ENCODE data around the gene DOCK9. TPM values are rescaled to one million over a fixed set of nuclear protein-coding genes. Genes with fewer than 3 reads are reported as not detected.

The DOCK9 gene
- polyA plus RNA-seq, 1 of the 3 experiments (the other 2 are of a cell fraction): 16.6 TPM

DNA sequence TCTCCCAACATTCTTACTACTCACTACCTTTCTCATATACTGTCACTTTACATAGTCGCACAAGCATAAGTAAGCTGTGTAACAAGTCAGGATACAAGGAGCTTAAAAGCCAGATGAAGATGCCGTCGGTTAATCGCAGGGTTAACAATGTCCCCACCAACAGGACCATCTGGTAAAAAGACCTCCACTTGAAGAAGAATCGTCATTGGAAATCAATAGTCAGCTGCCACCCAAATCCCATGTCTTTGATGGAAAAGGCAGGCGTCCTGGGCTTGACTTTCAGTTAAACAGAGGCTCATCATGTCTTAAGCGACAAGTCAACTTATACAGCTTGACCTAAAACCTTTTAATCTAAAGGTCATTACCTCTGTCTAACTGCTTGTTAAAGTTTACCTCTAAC lies 27.2 kb downstream of the DOCK9 start:
- Histone ChIP-seq H3K9me2 (no peaks in the 10 kb centered on the region), H3K9ac (no peak overlapping the region), H3K27ac (ENCODE audit: low read depth in 2 of 2, low read length in 1 of 2) (no peak overlapping the region), H3K36me3 (replicated peaks in 1 of 2; ENCODE audit: control insufficient read depth in 1 of 2, insufficient read depth in 2 of 2, low read length in 1 of 2) (no peaks in the 10 kb centered on the region), H3K27me3 (ENCODE audit: insufficient read depth) (no peaks in the 10 kb centered on the region), H3K9me3 (no peaks in the 10 kb centered on the region), H3K4me2 (no peak overlapping the region), H3F3A (replicated peaks; ENCODE audit: insufficient read depth) (no peaks in the 10 kb centered on the region), H2AFZ (ENCODE audit: low read depth) (no peak overlapping the region), H3K79me2 (ENCODE audit: insufficient read depth) (no peaks in the 10 kb centered on the region), H4K20me1 (ENCODE audit: insufficient read depth) (no peaks in the 10 kb centered on the region), H3K4me1 (ENCODE audit: control insufficient read depth in 1 of 2, insufficient read depth in 2 of 2, low read depth in 1 of 2, low read length in 1 of 2) (no peaks in the 10 kb centered on the region; a peak in 2 of 4 replicates), H3K4me3 (ENCODE audit: low read depth in 2 of 2, low read length in 1 of 2) (no peak overlapping the region)
- ChIA-PET POLR2A (no interaction called here), CTCF (no interaction called here)
- TF ChIP-seq, protein P1, sequence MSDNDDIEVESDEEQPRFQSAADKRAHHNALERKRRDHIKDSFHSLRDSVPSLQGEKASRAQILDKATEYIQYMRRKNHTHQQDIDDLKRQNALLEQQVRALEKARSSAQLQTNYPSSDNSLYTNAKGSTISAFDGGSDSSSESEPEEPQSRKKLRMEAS (IDR thresholded peaks at IDR 0.05; ENCODE audit: low read depth): no peak
- TF ChIP-seq FOSL2 (IDR thresholded peaks at IDR 0.05; ENCODE audit: borderline replicate concordance, low read depth): no peak
- no peak for TF ChIP-seq RCOR1 (IDR thresholded peaks at IDR 0.05; ENCODE audit: low read length)
- no peak for TF ChIP-seq FOXM1 (IDR thresholded peaks at IDR 0.05; ENCODE audit: low read depth)
- no peak for TF ChIP-seq MEF2A (IDR thresholded peaks at IDR 0.05; ENCODE audit: borderline replicate concordance, low read depth)
- TF ChIP-seq SIN3A (IDR thresholded peaks at IDR 0.05; ENCODE audit: borderline replicate concordance, low read depth, low read length): no peak
- no peak for TF ChIP-seq CHD2 (IDR thresholded peaks at IDR 0.05; ENCODE audit: low read length, partially characterized antibody)
- no peak for TF ChIP-seq YY1 (IDR thresholded peaks at IDR 0.05; ENCODE audit: low read depth)
- no peak for DNase-seq
- WGBS (ENCODE audit: low lambda C conversion rate): 93% methylated on average over 7 of the region's 7 CpGs

DNA sequence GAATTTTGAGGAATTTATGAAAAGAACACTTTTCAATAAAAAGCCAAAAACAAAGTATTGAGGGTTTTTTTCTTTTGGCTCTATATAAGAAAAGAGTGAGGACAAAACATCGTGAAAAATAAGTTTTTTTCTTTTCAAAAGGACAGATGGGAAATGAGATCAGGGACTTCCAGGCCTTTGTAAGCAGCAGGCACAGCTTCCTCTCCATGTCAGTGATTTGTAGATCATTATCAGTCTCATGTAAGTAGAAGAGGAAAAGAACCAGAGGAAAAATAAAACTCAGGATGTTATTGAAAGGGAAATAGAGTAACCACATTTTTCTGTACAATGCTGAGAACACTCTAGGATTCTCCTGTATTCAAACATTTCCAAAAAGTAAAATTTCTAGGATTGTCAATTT lies 29.9 kb downstream of the DOCK9 start:
- ChIA-PET CTCF (no interaction called here), POLR2A (no interaction called here)
- peak; percentile 44 for DNase-seq
- no peaks in the 10 kb centered on the region for H3K79me2 ChIP-seq (ENCODE audit: insufficient read depth)
- H3K36me3 ChIP-seq (replicated peaks in 1 of 2; ENCODE audit: control insufficient read depth in 1 of 2, insufficient read depth in 2 of 2, low read length in 1 of 2): no peaks in the 10 kb centered on the region
- 19% methylated on average over 1 of the region's 1 CpG for WGBS (ENCODE audit: low lambda C conversion rate)
- no peaks in the 10 kb centered on the region for H3F3A ChIP-seq (replicated peaks; ENCODE audit: insufficient read depth)
- no peak overlapping the region for H3K4me2 ChIP-seq
- no peak for TF ChIP-seq FOSL2 (IDR thresholded peaks at IDR 0.05; ENCODE audit: borderline replicate concordance, low read depth)
- TF ChIP-seq SIN3A (IDR thresholded peaks at IDR 0.05; ENCODE audit: borderline replicate concordance, low read depth, low read length): no peak
- no peak for TF ChIP-seq RFX5 (IDR thresholded peaks at IDR 0.05; ENCODE audit: low read length)
- TF ChIP-seq, protein P2, sequence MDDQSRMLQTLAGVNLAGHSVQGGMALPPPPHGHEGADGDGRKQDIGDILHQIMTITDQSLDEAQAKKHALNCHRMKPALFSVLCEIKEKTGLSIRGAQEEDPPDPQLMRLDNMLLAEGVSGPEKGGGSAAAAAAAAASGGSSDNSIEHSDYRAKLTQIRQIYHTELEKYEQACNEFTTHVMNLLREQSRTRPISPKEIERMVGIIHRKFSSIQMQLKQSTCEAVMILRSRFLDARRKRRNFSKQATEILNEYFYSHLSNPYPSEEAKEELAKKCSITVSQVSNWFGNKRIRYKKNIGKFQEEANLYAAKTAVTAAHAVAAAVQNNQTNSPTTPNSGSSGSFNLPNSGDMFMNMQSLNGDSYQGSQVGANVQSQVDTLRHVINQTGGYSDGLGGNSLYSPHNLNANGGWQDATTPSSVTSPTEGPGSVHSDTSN (IDR thresholded peaks at IDR 0.05): no peak
- TF ChIP-seq, protein P3, sequence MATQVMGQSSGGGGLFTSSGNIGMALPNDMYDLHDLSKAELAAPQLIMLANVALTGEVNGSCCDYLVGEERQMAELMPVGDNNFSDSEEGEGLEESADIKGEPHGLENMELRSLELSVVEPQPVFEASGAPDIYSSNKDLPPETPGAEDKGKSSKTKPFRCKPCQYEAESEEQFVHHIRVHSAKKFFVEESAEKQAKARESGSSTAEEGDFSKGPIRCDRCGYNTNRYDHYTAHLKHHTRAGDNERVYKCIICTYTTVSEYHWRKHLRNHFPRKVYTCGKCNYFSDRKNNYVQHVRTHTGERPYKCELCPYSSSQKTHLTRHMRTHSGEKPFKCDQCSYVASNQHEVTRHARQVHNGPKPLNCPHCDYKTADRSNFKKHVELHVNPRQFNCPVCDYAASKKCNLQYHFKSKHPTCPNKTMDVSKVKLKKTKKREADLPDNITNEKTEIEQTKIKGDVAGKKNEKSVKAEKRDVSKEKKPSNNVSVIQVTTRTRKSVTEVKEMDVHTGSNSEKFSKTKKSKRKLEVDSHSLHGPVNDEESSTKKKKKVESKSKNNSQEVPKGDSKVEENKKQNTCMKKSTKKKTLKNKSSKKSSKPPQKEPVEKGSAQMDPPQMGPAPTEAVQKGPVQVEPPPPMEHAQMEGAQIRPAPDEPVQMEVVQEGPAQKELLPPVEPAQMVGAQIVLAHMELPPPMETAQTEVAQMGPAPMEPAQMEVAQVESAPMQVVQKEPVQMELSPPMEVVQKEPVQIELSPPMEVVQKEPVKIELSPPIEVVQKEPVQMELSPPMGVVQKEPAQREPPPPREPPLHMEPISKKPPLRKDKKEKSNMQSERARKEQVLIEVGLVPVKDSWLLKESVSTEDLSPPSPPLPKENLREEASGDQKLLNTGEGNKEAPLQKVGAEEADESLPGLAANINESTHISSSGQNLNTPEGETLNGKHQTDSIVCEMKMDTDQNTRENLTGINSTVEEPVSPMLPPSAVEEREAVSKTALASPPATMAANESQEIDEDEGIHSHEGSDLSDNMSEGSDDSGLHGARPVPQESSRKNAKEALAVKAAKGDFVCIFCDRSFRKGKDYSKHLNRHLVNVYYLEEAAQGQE (IDR thresholded peaks at IDR 0.05; ENCODE audit: low read depth, low read length): no peak
- TF ChIP-seq GATA2 (CRISPR knock-in tag; IDR thresholded peaks at IDR 0.05): peak; percentile 56
- no peak for TF ChIP-seq EZH2phosphoT487 (IDR thresholded peaks at IDR 0.05; ENCODE audit: borderline replicate concordance, low read depth)
- H3K27ac ChIP-seq (ENCODE audit: low read depth in 2 of 2, low read length in 1 of 2): no peak overlapping the region
- no peak overlapping the region for H2AFZ ChIP-seq (ENCODE audit: low read depth)
- no peaks in the 10 kb centered on the region for H3K27me3 ChIP-seq (ENCODE audit: insufficient read depth)
- no peaks in the 10 kb centered on the region for H3K9me3 ChIP-seq
- H3K9ac ChIP-seq: no peak overlapping the region
- no peaks in the 10 kb centered on the region; a peak in 2 of 4 replicates for H3K4me1 ChIP-seq (ENCODE audit: control insufficient read depth in 1 of 2, insufficient read depth in 2 of 2, low read depth in 1 of 2, low read length in 1 of 2)
- no peak overlapping the region for H3K4me3 ChIP-seq (ENCODE audit: low read depth in 2 of 2, low read length in 1 of 2)
- H3K9me2 ChIP-seq: no peaks in the 10 kb centered on the region
- no peaks in the 10 kb centered on the region for H4K20me1 ChIP-seq (ENCODE audit: insufficient read depth)

Measured in SK-N-SH (cell line).